ENCODE results near the gene ZNF75A.

Gene ZNF75A

DNA sequence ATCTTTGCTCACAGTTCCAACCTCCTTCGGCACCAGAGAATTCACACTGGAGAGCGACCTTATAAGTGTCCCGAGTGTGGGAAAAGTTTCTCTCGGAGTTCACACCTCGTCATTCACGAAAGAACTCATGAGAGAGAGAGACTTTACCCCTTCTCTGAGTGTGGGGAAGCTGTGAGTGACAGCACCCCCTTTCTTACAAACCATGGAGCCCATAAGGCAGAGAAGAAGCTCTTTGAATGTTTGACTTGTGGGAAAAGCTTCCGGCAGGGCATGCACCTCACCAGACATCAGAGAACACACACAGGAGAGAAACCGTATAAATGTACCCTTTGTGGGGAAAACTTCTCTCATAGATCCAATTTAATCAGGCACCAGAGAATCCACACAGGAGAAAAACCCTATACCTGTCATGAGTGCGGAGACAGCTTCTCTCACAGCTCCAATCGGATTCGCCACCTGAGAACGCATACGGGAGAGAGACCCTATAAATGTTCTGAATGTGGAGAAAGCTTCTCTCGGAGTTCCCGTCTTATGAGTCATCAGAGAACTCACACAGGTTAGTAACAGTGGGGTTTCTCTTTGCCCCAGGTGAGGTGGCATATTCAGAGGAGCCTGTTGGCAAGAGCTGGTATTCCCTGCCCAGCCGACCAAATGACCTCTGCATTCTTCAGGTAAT is 15.2 kb upstream of the ZNF75A start:
- DNase-seq (ENCODE audit: low spot score) = no peak

DNA sequence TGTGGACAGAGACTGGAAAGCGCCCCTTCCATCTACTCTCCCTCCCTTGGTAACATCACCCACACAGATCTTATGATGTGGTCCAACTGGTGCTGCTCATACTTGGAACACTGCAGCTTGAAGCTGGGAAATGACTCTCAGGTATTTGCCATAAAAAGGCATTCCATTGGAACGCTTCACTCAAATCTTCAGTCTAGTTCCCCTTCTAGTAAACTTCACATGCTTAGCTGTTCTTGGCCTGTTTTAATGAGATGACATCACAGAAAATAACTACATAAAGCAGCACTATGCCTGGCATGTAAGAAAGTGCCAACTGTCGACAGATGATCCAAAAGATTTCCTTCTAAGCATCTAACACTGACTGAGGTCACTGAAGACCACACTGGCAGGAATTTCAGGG is 12.7 kb upstream of the ZNF75A start:
- DNase-seq (ENCODE audit: low spot score) = no peak

DNA sequence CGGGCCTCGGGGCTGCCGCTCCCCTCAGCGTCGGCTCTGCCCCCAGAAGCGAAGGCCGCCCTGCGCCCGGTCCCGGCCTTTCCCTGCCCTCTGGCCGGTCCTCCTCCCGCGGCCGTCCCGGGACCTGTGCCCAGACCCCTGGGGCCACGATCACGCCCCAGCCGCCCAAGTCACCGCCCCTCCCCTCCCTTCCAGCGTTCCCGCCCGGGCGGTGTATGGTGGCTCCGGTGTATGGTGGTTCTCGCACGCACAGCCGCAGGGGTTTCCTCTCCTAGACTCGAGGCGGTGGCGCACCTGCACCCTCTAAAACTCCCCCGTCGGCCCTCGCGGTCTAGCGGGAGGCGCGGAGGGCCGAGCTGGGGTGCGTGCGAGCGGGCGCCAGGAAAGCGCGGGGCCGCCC is 10.1 kb upstream of the ZNF75A start:
- no peak for DNase-seq (ENCODE audit: low spot score)

DNA sequence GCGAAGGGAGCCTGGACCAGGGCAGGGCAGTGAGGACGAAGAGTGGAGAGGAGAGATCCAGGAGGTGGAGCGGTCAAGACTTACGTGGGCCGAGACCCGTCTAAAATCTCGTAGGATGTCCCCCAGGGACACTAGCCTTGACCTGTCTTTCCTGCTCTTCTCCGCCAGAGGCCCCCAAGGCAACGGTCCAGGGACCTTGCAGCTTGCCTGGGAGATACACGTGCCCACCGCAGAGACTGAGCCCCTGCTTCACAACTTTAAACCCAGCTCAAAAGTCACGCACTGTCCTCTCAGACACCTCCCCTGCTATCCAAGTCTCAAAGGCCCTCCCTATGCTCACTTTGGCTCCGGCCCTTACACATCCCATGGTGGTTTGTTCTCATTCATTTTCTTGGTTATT is 9.5 kb upstream of the ZNF75A start:
- DNase-seq (ENCODE audit: low spot score) = no peak

DNA sequence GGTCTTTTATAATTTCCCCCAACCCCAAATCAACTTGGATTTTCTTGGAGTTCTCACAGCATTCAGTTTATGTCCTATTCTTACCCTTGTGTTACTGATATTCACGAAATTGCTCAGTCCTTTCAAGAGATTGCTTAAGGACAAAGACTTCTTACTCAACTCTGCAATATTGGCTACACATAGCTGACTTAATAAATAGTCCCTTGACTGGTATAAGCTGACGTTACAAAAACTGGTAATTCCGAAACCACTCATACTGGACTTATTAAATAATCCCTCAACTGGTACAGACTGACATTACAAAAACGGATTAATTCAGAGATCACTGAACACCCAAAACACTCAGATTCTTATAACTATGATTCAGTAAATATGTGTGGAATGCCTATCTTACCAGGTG is 927 bp upstream of the ZNF75A start:
- no peak for DNase-seq (ENCODE audit: low spot score)

DNA sequence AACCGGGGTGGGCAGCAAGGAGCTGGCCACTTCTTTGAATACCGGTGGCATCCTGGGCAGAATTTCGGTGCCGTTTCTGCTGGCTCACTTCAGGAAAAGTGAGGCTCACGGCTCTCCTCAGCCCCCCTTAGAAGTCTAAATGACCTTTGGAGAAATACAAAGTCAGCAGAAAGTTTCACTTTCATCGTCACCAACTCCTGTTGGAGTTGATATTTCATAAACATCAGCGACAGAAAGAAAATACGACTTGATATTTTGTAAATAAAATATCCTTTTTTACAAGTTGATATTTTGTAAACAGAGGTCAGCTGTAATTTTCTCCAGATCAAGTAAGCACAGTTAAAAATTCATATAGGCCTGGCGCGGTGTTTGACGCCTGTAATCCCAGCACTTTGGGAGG is 781 bp downstream of the ZNF75A start:
- no peak for DNase-seq (ENCODE audit: low spot score)

DNA sequence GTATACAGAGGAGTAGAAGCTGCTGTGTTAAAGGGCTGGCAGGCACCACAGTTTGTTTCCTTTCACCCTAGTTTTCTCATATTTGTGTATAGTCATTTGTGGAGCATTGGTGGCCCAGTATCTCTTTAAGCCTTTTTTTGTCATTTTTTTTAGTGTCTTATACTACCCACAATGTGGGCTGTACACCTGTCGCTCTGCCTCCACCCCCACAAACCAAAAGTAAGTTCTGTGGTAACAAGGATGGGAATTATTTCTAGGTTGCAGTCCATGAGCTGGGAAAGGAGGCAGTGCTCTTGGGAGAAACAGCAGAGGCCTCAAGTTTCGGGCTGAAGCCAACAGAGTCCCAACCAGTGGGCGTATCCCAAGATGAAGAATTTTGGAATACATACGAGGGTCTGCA is 6.2 kb downstream of the ZNF75A start:
- peak; percentile 27 for DNase-seq (ENCODE audit: low spot score)

DNA sequence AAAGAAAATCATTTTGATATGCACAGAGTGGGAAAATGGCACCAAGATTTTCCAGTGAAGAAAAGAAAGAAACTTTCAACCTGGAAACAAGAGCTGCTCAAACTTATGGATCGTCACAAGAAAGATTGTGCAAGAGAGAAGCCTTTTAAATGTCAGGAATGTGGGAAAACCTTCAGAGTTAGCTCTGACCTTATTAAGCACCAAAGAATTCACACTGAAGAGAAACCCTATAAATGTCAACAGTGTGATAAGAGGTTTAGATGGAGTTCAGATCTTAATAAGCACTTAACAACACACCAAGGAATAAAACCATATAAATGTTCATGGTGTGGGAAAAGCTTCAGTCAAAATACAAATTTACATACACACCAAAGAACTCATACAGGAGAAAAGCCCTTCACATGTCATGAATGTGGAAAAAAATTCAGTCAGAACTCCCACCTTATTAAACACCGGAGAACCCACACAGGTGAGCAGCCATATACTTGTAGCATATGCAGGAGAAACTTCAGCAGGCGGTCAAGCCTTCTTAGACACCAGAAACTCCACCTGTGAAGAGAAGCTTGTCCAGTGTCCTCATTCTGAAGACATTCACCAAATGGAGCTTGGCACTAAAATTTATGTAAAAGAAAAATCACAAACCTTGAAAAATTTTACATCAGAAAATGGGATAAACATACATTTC is 12.2 kb downstream of the ZNF75A start:
- DNase-seq (ENCODE audit: low spot score) = no peak

DNA sequence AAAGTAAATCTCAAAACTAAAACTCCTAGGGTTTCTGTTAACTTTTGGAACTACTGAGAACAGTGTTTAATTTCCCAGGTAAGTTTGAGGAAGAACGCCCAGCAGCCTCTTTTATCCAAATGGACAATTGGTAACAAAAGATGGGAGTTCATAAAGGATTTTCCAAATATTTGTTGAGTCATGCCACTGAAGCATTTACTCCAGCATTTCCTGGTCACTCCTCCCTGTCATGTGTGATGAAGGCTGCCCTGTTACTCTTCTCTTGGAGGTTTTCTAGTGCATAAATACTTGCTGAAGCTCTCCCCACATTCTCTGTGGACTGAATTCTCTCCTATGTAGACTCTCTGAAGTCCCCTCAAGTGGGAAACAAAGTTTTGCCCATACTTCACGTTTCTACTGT is 16.5 kb downstream of the ZNF75A start:
- no peak for DNase-seq (ENCODE audit: low spot score)

DNA sequence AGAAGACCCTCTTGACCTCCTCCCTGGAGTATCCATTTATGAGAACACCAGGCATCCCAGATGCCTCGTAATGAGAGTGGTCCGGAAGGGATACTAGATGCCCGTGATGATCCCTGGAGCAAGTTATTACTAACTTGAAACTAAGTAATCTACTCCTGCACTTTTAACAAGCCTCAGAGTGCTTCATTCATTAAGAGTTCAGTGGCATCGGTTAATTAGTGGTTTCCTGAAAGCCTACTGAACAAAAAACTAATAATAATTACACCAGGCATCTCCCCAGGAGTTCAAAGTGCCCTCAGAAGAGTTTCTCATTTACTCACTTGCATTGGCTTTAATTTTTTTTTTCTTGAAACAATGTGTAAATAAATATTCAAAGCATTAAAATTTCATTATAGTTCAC is 22.2 kb downstream of the ZNF75A start:
- no peak for DNase-seq (ENCODE audit: low spot score)

DNA sequence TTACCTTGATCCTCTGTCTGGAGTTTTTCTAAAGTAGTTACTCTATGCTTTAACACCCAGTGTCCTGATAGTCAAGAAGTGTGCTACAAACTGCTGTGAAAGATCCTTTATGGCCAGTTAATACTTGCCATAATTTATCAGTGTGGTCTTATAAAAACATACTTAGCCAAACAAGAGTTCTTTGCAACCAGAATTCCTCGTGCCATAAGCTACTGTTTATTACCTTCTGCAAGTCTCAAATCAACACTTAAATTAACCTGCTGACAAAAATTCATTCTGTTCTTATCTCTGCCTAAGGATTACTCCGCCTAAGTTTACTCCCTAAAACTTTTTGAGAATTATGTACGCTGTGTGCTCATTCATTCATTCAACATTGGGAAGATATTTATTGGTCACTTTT is 22.8 kb downstream of the ZNF75A start:
- DNase-seq (ENCODE audit: low spot score) = no peak

DNA sequence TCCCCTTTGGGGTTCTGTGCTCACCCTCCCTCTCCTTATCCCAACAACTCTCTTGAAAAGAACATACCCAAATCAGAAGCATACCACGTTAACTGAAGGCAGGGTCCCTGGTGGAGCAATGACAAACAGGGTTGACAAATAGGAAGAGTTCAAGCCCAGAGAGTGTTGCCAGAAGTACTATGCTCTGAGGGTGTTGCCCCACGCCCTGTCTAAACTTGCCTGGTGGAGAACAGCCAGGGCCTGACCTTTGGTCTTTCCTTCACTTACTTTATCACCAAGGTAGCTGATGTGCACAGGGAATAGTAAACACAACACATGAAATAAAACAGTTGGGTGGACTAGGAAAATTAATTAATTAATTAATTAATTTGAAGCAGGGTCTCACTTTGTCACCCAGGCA is 23.3 kb downstream of the ZNF75A start:
- no peak for DNase-seq (ENCODE audit: low spot score)

DNA sequence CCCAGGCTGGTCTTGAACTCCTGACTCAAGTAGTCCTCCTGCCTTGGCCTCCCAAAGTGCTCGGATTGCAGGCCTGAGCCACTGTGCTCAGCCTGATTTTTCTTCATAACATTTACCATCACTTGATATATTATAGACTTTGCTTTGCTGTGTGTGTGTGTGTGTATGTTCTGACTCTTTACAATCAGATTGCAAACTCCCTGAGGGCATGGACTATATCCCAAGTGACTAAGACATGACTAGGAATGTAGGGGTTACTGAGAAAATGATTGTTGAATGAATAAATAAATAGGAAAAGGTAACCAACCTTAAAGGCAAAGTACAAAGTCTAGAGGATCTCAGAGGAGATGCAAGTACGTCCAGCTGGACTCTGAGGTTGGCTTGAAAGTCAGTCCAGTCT is 40.7 kb downstream of the ZNF75A start:
- DNase-seq (ENCODE audit: low spot score) = no peak

DNA sequence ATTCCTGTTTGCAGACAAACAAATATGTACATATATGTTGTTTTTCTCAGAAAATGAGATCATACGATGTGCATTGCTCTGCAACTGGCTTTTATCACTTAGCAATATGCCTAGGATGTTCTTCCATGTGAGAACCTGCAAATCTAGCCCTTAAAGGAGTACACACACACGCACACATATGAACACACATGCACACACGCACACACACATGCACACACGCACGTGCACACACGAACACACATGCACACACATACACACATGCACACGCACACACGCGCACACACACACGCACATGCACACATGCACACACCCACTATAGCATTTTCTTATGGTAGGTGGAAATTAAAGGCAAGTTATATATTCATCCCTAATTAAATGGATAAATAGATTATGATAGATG is 42.3 kb downstream of the ZNF75A start:
- DNase-seq (ENCODE audit: low spot score) = no peak

DNA sequence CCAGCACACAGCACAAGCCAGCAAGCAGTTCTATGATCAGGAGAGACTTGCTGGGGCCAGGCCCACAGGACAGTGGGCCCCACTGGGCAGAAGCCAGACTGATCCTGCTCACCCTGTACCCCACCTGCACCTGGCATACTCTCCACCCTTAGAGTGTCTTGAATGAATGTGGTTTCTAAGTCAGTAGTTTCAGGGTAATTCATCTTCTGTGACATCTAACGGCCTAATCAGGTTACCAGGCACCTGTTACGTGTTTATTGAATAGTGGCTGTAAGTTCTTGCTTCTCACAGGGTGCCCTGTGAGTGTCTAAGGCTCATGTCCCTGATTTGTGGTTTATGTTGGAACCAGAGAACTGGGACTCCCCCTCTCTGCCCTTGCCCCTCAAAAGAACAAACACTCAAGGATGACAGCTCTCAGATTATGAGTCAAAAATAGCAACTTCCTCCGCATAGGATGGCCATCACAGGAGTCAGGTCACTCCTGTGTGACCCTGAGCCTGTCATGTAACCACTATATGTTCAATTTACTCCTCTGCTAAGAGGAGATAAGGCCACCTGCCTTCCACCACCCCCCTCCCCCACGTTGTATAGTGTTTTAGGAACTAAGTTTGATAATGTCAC is 43.4 kb downstream of the ZNF75A start:
- DNase-seq (ENCODE audit: low spot score) = no peak

DNA sequence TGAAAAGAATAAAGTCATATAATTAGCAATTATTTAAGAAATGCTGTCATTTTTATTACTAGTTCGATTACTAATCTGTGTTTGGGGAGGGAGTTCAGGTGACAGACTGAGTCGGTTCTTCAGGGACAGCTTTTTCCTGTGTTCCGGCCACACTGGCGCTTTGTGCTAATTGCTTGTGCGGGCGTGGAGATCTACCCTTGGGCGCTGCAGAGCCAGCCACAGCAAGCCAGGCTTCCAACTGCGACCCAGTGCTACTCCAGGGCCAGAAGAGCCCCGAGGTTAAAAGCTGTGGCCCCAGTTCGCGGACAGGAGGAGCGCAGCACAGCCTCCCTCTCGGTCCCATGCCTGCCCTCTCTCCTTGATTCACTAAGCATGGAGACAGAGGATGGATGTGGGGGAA is 43.9 kb downstream of the ZNF75A start:
- DNase-seq (ENCODE audit: low spot score) = no peak

DNA sequence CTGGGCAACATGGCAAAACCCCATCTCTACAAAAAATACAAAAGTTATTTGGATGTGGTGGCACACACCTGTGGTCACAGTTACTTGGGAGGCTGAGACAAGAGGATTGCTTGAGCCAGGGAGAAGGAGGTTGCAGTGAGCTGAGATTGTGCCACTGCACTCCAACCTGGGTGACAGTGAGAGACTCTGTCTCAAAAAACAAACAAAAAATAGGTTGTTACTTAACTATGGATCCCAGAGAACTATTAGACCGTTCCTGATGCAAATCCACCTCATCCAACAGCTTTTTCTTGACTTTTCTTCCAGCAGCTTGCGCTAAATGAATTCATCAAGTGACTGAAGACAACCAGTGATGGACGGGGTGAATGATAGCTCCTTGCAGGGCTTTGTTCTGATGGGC is 50.3 kb downstream of the ZNF75A start, which contains the start of gene OR2C1:
OR2C1 (plus strand) TSS at position 301 of the 400 bp plus-strand sequence; CDS start at position 353, 52 bp downstream.
- no peak for DNase-seq (ENCODE audit: low spot score)

DNA sequence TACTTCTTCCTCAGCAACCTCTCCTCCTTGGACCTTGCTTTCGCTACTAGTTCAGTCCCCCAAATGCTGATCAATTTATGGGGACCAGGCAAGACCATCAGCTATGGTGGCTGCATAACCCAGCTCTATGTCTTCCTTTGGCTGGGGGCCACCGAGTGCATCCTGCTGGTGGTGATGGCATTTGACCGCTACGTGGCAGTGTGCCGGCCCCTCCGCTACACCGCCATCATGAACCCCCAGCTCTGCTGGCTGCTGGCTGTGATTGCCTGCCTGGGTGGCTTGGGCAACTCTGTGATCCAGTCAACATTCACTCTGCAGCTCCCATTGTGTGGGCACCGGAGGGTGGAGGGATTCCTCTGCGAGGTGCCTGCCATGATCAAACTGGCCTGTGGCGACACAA is 50.8 kb downstream of the ZNF75A start:
- no peak for DNase-seq (ENCODE audit: low spot score)

DNA sequence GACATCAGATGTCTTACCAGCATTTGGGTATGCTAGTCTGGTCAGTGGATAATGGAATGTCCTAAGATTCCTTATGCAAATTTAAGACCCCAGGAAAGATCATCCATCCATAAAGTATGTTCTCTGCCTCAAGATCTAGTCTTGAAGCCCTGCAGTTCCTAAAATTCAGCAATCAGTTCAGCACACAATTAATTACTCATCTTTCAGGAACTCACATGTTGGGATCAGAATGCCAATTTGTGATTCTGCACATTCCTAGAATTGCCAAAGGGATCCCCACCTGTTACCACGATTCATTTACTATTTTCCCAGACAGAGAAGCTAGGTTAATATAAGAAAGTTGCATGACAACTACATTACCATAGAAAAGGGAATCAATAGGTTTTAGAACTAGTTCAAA is 53.6 kb downstream of the ZNF75A start:
- DNase-seq (ENCODE audit: low spot score) = no peak

DNA sequence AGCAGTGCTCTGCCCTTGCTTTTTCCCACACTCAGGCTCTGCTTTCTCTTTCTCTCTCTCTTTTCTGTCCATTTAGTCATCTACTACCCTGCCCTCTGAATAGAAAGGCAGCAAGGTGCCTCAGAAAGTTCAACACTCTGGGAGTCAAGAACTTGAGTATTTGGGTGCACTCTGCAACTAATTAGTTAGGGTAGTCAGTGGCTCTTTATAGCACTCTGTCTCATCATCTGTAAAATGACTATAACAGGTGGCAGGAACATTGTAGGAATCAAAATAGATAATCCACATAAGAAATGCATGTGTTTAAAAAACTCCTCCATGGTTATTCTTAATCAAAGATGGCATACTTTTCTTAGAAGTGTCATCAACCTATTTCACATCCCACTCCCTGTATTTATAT is 57.6 kb downstream of the ZNF75A start:
- no peak for DNase-seq (ENCODE audit: low spot score)

DNA sequence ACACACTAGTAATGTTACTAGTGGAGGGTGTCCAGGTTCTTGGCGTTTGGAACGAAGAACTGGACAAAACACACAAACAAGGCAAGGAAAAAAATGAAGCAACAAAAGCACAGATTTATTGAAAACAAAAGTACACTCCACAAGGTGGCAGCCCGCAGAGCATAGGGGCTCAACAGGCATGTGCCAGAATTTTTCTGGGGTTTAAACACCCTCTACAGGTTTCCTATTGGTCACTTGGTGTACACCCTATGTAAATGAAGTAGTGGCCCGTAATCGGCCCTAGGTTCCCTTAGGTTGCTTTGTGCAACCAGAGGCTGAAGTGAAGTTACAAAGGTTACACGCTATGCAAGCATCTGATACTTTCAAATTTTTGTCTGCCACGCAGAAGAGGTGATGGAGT is 58.5 kb downstream of the ZNF75A start:
- DNase-seq (ENCODE audit: low spot score) = no peak

DNA sequence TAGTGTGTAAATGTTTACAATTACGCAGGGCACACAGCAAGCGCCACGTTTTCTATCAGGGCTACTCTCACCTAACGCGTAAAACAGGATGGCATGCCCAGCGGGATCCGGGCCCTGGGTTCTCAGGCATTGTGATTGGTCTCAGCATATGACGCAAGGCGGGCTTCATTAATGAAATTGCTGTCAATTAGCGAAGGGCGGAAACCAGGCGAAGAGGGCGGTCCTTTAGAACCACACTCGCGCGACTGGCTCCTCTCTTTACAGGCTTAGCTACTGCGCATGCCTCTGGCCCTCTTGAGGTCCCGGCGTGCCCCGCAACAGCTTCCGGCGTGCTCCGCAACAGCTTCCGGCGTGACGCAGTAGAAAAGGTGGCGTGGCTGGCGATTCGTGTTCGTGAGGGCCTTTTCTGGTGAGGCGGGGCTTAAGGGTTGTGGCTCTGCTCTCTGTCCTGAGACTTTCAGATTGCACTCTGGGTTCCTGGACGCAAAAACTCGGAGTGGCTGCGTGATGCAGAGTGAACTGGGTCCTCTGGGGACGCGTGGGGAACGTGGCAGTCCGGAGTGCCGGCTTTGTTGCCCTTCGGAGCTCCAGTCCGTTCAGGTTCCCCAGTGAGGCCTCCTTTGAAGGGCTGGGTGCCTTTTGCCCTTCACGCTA is 59.6 kb downstream of the ZNF75A start:
- peak; percentile 94 for DNase-seq (ENCODE audit: low spot score)

All from putamen (tissue), 1 donor.